Measurements from ENCODE around the gene RALB. TPM values are rescaled to one million over a fixed set of nuclear protein-coding genes. Genes with fewer than 3 reads are reported as not detected.

The RALB gene
- polyA plus RNA-seq, 2 of the 4 experiments (the other 2 are of a cell fraction), result 72.9 to 76.5 TPM

DNA sequence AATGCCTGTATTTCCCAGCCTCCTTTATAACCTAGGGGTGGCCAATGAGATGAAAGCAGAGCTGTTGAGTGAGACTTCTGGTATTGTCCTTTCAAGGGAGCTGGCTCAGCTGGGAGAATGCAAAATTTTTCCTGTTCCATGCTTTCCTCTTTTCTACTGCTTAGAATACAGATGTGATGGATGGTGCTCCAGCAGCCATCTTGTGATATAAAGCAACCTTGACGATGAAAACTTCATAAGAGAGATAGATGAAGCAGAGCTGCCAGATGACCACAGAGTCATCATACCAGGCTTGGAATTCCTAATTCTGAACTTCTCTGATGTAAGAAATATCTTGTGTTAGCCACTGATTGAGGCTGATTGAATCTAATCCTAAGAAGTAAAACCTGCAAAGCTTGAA lies 81.4 kb downstream of the RALB start:
- Histone ChIP-seq H3K4me2 (no peak overlapping the region), H3K27ac (no peak overlapping the region), H3K9me3 (no peaks in the 10 kb centered on the region), H3K4me3 (no peak overlapping the region), H3K4me1 (no peaks in the 10 kb centered on the region)
- CTCF ChIA-PET, result interaction anchor here (0.5 to 1.5 kb wide), 9 partner anchors 9 to 356 kb away, joined by 3 to 8 read pairs (median 5); no protein-coding TSS in a partner anchor
- no peak for ATAC-seq
- 95% methylated on average over 1 of the region's 1 CpG for WGBS (ENCODE audit: missing lambda C conversion rate)
- POLR2A ChIA-PET, result no interaction called here
- no peak for FAIRE-seq
- no peak for DNase-seq (ENCODE audit: low read depth in 1 of 2, low spot score in 1 of 2)
- TF ChIP-seq ZSCAN20 (CRISPR knock-in tag; IDR thresholded peaks at IDR 0.05), result no peak
- TF ChIP-seq KDM5A (IDR thresholded peaks at IDR 0.05), result no peak
- no peak for TF ChIP-seq FOXS1 (CRISPR knock-in tag; IDR thresholded peaks at IDR 0.05)
- TF ChIP-seq RARB (CRISPR knock-in tag; IDR thresholded peaks at IDR 0.05), result no peak
- TF ChIP-seq RCOR1 (IDR thresholded peaks at IDR 0.05; ENCODE audit: low read depth, low read length), result no peak
- no peak for TF ChIP-seq SREBF2 (IDR thresholded peaks at IDR 0.05)
- no peak for TF ChIP-seq EHF (CRISPR knock-in tag; IDR thresholded peaks at IDR 0.05)
- TF ChIP-seq NR3C1 (IDR thresholded peaks at IDR 0.05), result no peak
- TF ChIP-seq FOSL2 (IDR thresholded peaks at IDR 0.05), result no peak
- no peak for TF ChIP-seq FOSL2 (CRISPR knock-in tag; IDR thresholded peaks at IDR 0.05)
- TF ChIP-seq HOXB13 (CRISPR knock-in tag; IDR thresholded peaks at IDR 0.05; ENCODE audit: low read depth), result no peak

DNA sequence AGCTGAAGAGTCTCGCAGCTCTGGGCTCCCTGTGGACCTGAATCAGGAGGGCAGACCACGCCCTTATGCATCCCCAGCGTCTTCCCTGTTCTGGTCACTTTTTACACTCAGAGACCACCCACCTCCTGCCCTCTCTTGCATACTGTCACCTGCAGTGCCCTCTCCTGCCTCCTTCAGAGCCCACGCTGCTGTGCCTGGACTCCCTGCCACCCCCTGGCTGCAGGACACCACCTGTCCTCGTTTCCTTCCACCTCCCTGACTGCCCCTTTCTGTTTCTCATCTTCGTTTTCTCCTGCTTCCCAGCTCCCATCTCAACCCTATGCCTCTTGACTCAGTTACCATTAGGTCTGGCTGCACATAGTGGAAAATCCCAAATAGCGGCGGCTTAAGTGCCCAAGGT lies 84.1 kb downstream of the RALB start:
- H3K4me1 ChIP-seq, result no peaks in the 10 kb centered on the region
- TF ChIP-seq, protein P1, sequence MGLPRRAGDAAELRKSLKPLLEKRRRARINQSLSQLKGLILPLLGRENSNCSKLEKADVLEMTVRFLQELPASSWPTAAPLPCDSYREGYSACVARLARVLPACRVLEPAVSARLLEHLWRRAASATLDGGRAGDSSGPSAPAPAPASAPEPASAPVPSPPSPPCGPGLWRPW (IDR thresholded peaks at IDR 0.05), result no peak
- ATAC-seq, result 0 out of 6 replicates have a peak, but pooled peaks of 1 of the 2 experiments have one; percentile 32
- ChIA-PET POLR2A (no interaction called here), CTCF (interaction anchor here (0.6 to 3.2 kb wide), 5 partner anchors 12 to 344 kb away, joined by 3 to 13 read pairs (median 8); no protein-coding TSS in a partner anchor)
- no peak overlapping the region for H3K4me3 ChIP-seq
- no peaks in the 10 kb centered on the region for H3K9me3 ChIP-seq
- no peak overlapping the region for H3K4me2 ChIP-seq
- H3K27ac ChIP-seq, result no peak overlapping the region
- DNase-seq (ENCODE audit: low read depth in 1 of 2, low spot score in 1 of 2), result no peak
- 58% methylated on average over 8 of the region's 8 CpGs for WGBS (ENCODE audit: missing lambda C conversion rate)
- FAIRE-seq, result no peak

DNA sequence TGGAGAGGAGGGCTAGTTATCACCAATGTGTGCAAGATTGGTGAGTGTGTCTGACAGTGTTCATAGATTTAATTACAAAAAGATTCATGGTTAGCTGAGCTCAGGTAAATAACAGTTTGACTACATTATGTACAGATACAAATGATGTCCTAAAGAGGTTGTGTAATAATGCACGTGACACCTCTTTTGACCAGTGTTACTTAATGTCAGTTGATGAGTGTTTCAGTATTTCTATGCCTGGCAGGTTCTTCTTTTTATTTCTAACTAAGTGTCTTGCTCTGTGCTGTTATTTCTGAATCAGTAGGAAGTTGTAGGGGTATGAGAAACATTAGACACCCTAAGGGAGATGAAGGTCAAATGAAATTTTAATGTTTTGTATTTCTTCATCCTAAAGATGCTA lies 85.4 kb downstream of the RALB start:
- ATAC-seq, result no peak
- DNase-seq (ENCODE audit: low read depth in 1 of 2, low spot score in 1 of 2), result no peak
- TF ChIP-seq, protein P2, sequence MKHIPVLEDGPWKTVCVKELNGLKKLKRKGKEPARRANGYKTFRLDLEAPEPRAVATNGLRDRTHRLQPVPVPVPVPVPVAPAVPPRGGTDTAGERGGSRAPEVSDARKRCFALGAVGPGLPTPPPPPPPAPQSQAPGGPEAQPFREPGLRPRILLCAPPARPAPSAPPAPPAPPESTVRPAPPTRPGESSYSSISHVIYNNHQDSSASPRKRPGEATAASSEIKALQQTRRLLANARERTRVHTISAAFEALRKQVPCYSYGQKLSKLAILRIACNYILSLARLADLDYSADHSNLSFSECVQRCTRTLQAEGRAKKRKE (CRISPR knock-in tag; IDR thresholded peaks at IDR 0.05; ENCODE audit: low read depth), result no peak
- TF ChIP-seq, protein P3, sequence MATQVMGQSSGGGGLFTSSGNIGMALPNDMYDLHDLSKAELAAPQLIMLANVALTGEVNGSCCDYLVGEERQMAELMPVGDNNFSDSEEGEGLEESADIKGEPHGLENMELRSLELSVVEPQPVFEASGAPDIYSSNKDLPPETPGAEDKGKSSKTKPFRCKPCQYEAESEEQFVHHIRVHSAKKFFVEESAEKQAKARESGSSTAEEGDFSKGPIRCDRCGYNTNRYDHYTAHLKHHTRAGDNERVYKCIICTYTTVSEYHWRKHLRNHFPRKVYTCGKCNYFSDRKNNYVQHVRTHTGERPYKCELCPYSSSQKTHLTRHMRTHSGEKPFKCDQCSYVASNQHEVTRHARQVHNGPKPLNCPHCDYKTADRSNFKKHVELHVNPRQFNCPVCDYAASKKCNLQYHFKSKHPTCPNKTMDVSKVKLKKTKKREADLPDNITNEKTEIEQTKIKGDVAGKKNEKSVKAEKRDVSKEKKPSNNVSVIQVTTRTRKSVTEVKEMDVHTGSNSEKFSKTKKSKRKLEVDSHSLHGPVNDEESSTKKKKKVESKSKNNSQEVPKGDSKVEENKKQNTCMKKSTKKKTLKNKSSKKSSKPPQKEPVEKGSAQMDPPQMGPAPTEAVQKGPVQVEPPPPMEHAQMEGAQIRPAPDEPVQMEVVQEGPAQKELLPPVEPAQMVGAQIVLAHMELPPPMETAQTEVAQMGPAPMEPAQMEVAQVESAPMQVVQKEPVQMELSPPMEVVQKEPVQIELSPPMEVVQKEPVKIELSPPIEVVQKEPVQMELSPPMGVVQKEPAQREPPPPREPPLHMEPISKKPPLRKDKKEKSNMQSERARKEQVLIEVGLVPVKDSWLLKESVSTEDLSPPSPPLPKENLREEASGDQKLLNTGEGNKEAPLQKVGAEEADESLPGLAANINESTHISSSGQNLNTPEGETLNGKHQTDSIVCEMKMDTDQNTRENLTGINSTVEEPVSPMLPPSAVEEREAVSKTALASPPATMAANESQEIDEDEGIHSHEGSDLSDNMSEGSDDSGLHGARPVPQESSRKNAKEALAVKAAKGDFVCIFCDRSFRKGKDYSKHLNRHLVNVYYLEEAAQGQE (IDR thresholded peaks at IDR 0.05), result no peak
- TF ChIP-seq FOSB (CRISPR knock-in tag; IDR thresholded peaks at IDR 0.05) (no peak), GATA3 (IDR thresholded peaks at IDR 0.05; ENCODE audit: borderline replicate concordance) (no peak), NPAS2 (CRISPR knock-in tag; IDR thresholded peaks at IDR 0.05; ENCODE audit: borderline replicate concordance) (no peak), CHD4 (IDR thresholded peaks at IDR 0.05; ENCODE audit: borderline replicate concordance) (no peak), CBX2 (IDR thresholded peaks at IDR 0.05; ENCODE audit: borderline replicate concordance, low read depth) (no peak), ZSCAN20 (CRISPR knock-in tag; IDR thresholded peaks at IDR 0.05) (no peak), EHF (CRISPR knock-in tag; IDR thresholded peaks at IDR 0.05) (no peak), EP300 (IDR thresholded peaks at IDR 0.05) (no peak), FOSL2 (IDR thresholded peaks at IDR 0.05) (no peak), FOSL2 (CRISPR knock-in tag; IDR thresholded peaks at IDR 0.05) (no peak), KDM5A (IDR thresholded peaks at IDR 0.05) (no peak)
- TF ChIP-seq, protein P4, sequence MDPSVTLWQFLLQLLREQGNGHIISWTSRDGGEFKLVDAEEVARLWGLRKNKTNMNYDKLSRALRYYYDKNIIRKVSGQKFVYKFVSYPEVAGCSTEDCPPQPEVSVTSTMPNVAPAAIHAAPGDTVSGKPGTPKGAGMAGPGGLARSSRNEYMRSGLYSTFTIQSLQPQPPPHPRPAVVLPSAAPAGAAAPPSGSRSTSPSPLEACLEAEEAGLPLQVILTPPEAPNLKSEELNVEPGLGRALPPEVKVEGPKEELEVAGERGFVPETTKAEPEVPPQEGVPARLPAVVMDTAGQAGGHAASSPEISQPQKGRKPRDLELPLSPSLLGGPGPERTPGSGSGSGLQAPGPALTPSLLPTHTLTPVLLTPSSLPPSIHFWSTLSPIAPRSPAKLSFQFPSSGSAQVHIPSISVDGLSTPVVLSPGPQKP (IDR thresholded peaks at IDR 0.05; ENCODE audit: low read depth, low read length), result no peak
- TF ChIP-seq, protein P5, sequence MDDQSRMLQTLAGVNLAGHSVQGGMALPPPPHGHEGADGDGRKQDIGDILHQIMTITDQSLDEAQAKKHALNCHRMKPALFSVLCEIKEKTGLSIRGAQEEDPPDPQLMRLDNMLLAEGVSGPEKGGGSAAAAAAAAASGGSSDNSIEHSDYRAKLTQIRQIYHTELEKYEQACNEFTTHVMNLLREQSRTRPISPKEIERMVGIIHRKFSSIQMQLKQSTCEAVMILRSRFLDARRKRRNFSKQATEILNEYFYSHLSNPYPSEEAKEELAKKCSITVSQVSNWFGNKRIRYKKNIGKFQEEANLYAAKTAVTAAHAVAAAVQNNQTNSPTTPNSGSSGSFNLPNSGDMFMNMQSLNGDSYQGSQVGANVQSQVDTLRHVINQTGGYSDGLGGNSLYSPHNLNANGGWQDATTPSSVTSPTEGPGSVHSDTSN (IDR thresholded peaks at IDR 0.05), result no peak
- Histone ChIP-seq H3K4me2 (no peak overlapping the region), H3K4me3 (no peak overlapping the region), H3K27ac (no peak overlapping the region), H3K9me3 (no peaks in the 10 kb centered on the region), H3K4me1 (peaks cover 2% of the 10 kb centered on the region)
- 52% methylated on average over 1 of the region's 1 CpG for WGBS (ENCODE audit: missing lambda C conversion rate)
- CTCF ChIA-PET, result interaction anchor here (2.5 to 3.2 kb wide), 3 partner anchors 215 to 343 kb away, joined by 8 to 13 read pairs (median 12); no protein-coding TSS in a partner anchor
- POLR2A ChIA-PET, result no interaction called here
- no peak for FAIRE-seq

Measured in A549 (cell line).